UCSD-AML1 (cell line): ENCODE data around the gene C1orf50.
"Not testable (repeated sequence)": the region's sequence is repeated elsewhere in the genome, so short reads cannot be mapped to it uniquely, and the experiment has no call there.

Source experiments
- DNase-seq: peaks from one replicate; lab custom pipeline; 2025; ENCODE audit not compliant: unreplicated experiment; lab: John Stamatoyannopoulos, UW

Gene C1orf50

GRCh38 chr1:42739753-42740700 is 27.0 kb upstream of the C1orf50 start, which contains the start of gene CLDN19:
CLDN19 (minus strand) TSS chr1:42740236; CDS start chr1:42740063, 173 bp downstream.
- no peak for DNase-seq

DNA sequence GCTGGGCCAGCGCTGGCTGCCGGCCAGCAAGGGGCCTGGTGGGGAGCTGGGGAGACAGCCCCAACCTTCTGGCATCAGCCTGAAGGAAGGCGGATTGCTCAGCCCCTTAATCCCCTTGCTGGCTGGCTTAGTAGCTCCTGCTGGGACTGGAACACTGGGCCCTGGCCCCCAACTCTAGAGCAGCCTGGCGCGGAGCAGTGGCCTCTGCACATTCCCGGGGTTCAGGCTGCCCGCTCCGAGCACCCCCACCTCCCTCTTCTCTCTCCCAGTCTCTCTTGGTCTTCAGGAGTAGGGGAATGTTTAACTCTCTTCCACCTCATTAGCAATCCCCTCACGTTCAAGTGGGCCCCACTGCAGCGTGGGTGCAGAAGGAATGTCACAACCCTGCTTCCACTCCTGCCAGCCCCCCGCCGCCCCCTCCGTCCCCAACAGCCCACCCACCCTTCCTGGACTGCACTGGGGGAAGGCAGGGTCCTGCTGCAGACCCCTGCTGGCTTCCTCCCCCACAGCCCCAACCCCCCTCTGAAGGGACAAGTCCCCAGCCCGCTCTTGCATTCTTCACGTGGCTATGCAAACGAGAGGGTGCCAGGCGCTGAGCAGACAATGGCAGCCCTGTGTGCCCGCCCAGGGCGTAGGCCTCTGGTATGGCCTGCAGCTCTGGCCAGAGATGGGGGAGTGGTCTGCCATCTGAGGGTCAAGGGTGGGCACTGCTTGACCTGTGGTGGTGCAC is 26.0 kb upstream of the C1orf50 start:
- DNase-seq: no peak

DNA sequence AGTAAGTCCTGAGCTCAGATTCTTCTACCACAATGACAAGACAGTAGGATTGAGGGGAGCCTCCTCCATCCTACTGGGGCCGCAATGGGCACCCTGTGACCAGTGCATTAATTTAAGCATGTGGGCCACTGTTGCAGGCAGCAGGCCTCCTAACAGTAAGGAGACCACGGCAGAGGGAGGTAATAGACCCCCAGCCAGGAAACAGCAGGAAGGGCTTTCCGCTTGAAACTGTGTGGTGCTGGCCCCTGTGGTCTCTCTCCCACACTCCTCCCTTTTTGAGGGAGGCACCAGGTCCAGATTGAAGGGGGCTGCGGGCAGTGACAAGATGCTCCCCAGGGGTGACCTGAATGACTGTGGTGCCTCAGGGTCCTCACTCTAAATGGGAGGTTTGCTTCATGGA is 25.3 kb upstream of the C1orf50 start:
- DNase-seq: no peak

- DNase-seq: no peak
These were observed 24.9 kb upstream of the C1orf50 start for GRCh38 chr1:42742141-42742540.

GRCh38 chr1:42742617-42743316 is 24.3 kb upstream of the C1orf50 start:
- no peak for DNase-seq

- no peak for DNase-seq
These were observed 23.5 kb upstream of the C1orf50 start for GRCh38 chr1:42743317-42744147.

- no peak for DNase-seq
These were observed 23.0 kb upstream of the C1orf50 start for GRCh38 chr1:42744148-42744413.

DNA sequence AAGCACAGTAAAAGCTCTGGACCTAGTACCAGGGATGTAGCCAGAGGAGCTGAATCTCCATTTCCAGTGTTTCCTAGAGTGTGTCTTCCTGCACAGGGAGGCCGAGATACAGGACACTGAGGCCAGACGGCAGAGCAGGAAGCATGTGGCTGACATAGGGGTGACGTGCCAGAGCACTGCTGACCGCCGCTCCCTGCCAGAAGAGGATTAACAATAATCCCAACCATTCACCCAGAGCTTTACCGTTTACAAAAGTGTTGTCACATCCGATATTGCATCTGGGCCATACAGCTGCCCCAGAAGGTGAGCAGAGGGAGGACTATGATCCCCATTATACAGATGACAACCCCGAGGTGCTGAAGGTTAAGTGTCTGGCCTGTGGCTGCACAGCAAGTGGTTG is 21.2 kb upstream of the C1orf50 start:
- DNase-seq: no peak

GRCh38 chr1:42746436-42747105 is 20.5 kb upstream of the C1orf50 start:
- no peak for DNase-seq

DNA sequence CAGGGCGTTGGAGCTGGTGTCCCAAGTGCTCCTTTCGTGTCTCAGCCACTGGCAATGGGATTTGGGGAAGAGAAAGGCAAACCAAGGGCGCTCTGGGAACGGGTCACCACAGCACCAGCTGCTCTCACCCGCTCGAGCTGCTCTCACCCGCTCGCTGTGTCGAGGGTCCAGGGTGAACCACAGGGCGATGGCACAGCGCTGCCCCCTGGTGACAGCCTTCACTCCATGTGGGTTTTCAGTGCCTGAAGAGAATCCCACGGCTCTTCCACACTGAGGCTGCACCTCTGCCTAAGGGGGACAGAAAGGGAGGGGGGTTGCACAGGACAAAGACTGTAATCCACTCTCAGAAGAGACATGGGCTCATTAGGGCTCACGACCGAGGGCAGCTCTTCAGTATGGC is 19.9 kb upstream of the C1orf50 start:
- peak; percentile 44 for DNase-seq

GRCh38 chr1:42748021-42748420 is 19.0 kb upstream of the C1orf50 start:
- no peak for DNase-seq

DNA sequence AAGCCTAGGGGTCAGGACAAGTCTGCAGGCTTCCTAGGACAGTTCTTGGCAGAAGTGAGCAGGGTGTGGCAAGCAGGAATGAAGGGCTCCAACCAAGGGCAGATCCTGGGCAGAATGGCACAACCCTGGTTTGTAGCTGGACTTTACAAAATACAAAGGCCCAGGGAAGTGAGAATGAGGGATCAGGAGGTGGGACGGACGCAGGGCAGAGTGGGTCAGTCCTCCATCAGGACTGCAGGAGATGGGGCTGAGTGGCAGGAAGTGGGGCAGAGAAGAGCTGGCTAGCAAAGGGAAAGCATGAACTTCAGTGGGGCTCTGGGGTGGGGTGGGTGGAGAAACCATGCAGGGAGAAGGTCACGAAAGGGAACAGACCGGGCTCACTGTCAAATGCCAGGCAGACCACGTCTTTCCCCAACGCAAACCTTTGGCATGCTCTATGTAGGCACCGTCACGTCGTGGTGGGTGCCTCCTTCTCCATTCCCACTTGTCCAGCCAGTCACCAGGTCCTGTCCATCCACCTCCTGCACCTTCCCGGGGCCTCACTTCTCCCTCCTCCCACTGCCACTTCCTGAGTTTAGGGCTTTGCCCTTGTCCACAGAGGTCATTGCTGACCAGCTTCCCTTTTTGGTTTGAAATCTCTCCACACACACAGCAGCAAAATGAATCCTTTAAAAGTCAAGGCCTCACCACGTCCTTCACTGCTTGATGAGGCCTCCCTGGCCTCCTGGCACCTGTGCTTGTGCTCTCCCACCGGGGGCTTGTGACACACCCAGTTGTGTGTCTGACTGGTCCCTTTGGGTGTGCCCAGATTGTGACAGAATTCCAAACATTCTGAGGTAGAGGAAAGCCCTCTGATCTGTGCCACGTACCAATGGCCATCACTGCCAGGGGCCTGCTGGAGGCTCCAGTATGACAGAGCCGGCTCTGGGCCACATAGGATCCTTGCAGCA is 18.3 kb upstream of the C1orf50 start:
- DNase-seq: no peak

GRCh38 chr1:42750041-42750440 is 17.0 kb upstream of the C1orf50 start:
- no peak for DNase-seq

DNA sequence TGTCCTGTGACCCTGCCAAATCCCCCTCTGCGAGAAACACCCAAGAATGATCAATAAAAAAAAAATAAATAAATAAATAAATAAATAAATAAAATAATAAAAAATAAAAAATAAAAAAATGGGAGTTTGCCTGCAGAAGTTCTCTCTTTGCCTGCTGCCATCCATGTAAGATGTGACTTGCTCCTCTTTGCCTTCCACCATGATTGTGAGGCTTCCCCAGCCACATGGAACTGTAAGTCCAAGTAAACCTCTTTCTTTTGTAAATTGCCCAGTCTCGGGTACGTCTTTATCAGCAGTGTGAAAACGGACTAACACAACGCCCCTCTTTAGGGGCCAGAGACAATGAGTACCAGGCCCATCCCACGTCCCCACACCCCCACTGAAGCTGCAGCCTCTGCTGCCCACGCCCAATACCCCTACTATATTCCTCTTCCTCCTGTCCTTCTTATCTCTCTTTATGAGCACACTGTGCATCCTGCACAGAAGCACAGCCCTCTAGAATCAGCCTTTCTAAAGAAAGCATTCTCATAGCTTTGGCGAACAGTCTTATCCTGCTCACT is 15.5 kb upstream of the C1orf50 start:
- not testable (repeated sequence) for DNase-seq

DNA sequence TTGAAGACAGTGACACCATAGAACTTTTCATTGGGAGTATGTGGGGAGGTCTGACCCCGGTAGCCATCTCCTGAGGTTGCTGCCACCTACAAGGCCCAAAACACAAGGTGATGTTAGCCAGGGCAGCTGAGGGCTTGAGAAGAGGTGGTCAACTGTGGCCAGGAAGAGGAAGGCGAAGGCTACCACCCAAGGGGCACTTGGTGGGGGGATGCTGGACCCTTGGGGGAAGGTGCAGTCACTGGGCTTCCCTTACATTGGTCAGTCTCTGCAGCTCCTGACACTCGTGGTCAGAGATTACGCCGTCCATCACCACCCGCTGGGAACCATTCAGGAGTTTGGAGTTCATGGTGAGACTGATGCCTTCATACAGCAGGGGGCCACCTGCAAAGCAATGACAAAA is 14.8 kb upstream of the C1orf50 start:
- DNase-seq: no peak

GRCh38 chr1:42753070-42753469 is 14.0 kb upstream of the C1orf50 start:
- no peak for DNase-seq

GRCh38 chr1:42756956-42757891 is 9.8 kb upstream of the C1orf50 start:
- DNase-seq: no peak

DNA sequence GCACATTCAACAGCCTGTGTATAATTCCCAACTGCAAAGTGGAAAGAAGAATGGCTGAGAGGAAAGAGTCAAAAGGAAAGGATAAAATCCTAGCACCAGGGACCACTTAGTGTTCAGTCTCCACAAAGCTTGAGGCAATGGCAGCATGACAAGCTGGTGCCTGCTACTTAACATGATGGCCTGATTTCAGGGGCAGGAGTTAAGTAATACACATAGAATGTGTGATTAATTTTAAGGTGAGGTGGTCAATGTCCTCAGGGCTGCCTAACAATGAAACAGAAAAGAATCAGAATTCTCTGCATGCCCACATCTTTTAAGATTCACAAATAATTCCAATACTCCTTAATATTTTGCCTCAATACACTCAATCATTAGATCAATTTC is 9.2 kb upstream of the C1orf50 start:
- DNase-seq: no peak
